SK-N-SH (cell line): ENCODE measurements around the gene PDS5A.

Experiments used
- EP300 ChIP-seq, 2 experiments: IDR thresholded peaks; 2 replicates each; pipeline versions ENCODE4 v1.4.0 to v1.6.1; 2012; ENCODE audit warnings: borderline replicate concordance in 1 of 2, low read depth in 1 of 2, low read length in 1 of 2
- TEAD4 ChIP-seq: IDR thresholded peaks from 2 replicates; pipeline ENCODE4 v1.4.0; 2012; ENCODE audit warnings: mild to moderate bottlenecking, borderline replicate concordance; ENCODE audit not compliant: insufficient read depth
- TF ChIP-seq, protein P1 (sequence below): fragments of 200-600 bp; sonication (generic); IDR thresholded peaks from 2 replicates; pipeline ENCODE4 v1.6.1; 2017; ENCODE audit warnings: antibody characterized with exemption, mild to moderate bottlenecking, moderate library complexity

DNA sequence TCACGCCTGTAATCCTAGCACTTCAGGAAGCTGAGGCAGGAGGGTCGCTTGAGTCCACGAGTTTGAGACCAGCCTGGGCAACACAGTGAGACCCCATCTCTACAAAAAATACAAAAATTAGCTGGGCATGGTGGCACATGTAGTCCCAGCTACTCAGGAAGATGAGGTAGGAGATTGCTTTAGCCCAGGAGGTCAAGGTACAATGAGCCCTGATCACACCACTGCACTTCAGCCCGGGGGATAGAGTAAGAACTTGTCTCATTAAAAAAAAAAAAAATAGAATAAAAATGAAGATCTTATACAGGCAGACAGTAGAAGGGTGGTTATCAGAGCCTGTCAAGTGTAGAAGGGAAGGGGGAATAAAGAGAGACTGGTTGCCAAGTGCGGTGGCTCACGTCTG is 116.9 kb downstream of the PDS5A start:
- TF ChIP-seq, protein P1, sequence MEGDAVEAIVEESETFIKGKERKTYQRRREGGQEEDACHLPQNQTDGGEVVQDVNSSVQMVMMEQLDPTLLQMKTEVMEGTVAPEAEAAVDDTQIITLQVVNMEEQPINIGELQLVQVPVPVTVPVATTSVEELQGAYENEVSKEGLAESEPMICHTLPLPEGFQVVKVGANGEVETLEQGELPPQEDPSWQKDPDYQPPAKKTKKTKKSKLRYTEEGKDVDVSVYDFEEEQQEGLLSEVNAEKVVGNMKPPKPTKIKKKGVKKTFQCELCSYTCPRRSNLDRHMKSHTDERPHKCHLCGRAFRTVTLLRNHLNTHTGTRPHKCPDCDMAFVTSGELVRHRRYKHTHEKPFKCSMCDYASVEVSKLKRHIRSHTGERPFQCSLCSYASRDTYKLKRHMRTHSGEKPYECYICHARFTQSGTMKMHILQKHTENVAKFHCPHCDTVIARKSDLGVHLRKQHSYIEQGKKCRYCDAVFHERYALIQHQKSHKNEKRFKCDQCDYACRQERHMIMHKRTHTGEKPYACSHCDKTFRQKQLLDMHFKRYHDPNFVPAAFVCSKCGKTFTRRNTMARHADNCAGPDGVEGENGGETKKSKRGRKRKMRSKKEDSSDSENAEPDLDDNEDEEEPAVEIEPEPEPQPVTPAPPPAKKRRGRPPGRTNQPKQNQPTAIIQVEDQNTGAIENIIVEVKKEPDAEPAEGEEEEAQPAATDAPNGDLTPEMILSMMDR: no peak
- no peak for TF ChIP-seq EP300 (IDR thresholded peaks at IDR 0.05; ENCODE audit: borderline replicate concordance in 1 of 2, low read depth in 1 of 2, low read length in 1 of 2)
- TF ChIP-seq TEAD4: no peak
